Activated CD4-positive, alpha-beta T cell treated with anti-CD3 and anti-CD28 coated beads, Interleukin-2, amount 50 U/mL, for 16 hours (primary cell): ENCODE data around the gene PDSS1.

Source experiments
- DNase-seq: peaks from one replicate; pipeline ENCODE4 v3.0.0-alpha.2; 2020

Gene PDSS1

DNA sequence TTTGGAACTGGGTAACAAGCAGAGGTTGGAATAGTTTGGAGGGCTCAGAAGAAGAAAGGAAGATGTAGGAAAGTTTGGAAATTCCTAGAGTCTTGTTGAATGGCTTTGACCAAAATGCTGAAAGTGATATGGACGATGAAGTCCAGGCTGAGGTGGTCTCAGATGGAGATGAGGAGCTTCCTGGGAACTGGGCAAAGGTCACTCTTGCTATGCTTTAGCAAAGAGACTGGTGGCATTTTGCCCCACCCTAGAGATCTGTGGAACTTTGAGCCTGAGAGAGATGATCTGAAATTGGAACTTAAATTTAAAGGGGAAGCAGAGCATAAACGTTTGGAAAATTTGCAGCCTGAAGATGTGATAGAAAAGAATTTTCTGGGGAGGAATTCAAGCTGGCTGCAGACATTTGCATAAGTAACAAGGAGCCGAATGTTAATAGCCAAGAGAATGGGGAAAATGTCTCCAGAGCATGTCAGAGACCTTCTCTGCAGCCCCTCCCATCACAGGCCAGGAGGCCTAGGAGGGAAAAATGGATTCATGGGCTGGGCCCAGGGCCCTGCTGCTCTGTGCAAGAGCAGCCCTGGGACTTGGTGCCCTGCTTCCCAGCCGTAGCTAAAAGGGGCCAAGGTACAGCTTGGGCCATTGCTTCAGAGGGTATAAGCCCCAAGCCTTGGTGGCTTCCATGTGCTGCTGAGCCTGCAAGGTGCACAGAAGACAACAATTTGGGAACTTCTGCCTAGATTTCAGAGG is 3.6 kb downstream of the PDSS1 start:
- DNase-seq = no peak

DNA sequence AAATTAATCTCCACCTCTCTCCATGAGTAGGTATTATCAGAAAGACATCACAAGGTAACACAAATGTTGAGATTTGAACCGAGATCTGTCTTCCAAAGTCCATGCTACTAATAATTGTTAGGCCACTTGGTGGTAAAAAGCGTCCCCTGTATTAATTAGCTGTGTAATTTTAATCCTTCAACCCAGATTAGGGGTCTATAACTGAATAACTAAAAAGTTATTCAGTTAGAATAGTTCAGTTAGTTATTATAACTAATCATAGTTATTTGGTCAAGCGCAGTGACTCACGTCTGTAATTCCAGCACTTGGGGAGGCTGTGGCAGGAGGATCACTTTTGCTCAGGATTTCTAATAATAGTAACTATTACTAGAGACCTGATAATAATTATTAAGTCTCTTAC is 5.6 kb downstream of the PDSS1 start:
- no peak for DNase-seq

DNA sequence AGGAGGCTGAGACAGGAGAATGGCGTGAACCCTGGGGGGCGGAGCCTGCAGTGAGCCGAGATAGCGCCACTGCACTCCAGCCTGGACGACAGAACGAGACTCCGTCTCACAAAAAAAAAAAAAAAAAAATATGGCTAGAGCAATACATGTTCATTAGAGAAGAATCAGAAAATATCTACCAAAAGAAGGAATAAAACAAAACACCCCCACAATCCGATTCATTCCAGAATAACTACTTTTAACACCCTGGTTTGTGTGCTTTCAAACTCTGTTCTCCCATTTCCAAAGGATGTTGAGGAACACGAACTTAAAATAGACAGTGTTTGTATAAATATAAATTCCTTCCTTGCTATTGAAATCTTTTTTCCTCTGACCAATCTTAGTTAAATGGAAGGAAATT is 6.5 kb downstream of the PDSS1 start:
- no peak for DNase-seq

DNA sequence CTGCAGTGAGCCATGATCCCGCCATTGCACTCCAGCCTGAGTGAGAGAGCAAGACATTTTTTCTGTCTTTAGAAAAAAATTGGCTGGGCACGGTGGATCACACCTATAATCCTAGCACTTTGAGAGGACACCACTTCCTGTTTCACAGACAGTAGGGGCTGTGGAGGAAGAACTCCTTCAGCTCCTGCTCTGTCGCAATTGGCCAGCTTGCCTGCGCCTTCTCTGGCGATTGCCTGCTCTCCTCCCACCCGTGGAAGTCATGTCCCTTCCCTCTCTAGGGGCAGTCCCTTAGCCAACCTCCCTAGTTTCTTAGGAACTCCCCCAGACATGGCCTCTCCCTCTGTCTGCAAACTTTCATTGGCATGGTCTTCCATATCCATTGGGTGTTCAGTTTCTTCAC is 8.7 kb downstream of the PDSS1 start:
- no peak for DNase-seq

DNA sequence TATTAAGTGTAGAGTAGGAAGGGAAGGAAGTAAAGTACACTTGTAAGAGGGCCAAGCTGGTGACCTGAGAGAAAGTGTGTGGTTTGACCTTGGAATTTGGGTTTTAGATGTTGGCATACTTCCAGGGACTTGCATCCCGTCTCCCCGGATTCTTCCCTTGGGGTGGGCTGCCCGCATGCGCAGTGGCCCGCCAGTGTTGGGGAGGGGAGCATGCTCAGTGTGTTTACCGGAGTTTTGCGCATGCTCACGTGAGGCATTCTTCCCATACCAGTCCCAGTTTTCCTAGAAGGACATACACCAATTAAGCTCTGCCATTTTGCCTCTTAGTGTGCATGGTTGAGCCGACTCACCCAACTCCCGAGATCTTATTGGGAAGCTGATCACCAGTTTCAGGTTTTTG is 9.4 kb downstream of the PDSS1 start:
- no peak for DNase-seq

DNA sequence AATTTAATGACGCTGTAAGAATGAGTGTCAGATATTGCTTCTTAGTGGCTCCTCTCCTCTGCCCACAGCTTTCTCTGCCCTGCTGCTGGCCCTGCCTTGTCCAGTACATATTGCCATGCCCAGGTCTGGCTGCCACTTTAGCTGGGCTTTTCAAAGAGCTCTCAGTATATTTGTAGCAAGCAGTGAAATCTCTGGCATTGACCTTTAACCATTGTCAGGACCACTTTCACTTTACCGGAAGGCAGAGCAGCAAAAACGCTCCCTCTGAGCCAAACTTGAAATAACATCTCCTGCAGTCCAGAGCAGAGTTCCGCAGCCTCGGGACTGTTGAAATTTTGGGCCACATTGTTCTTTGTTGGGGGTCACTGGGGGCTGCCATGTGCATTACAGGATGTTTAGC is 13.8 kb downstream of the PDSS1 start:
- DNase-seq = no peak

DNA sequence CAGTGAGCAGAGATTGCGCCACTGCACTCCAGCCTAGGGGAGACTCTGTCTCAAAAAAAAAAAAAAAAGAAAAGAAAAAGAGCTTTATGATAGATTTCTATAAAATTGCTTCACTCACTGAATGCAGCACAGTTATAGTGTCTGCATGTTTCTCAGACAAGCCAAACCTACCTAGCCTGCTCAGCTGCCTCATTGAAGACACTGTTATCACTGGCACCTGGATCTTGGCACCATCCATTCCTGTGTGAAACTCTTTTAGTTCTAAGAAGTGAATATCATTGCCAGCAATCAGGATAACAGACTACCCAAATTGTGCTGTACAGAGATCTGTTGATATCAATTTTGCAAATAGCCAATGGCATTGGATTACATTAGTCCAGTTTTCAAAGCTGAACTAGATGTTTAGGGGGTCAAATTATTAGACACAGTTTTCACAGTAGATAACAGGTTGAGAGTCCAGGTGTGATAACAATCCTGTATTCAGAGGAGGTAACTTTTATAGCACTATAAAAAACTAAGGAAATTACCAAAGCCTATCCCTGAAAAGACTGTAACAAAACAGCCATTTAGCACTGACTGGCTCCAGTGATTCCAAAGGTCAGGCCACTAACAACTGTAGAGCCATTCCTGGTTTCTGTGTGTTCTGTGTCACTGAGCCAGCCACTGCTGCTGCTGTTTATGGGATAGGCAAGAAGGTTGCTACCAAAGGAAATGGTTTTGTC is 17.1 kb downstream of the PDSS1 start:
- DNase-seq = no peak

DNA sequence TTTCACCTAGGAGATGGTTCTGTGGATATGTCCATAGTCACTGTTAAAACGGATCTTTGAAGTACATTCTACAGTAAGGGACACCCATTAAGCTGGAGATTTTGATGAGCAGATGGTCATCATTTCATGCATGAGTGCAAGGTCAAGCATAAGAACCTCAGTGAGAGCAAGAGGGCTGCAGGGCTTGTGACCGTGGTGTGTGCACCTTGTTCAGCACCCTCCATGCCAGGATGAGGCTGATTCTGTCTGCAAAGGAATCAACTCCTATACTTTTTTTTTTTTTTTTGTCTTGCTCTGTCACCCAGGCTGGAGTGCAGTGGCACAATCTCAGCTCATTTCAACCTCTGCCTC is 17.6 kb downstream of the PDSS1 start:
- DNase-seq = no peak

DNA sequence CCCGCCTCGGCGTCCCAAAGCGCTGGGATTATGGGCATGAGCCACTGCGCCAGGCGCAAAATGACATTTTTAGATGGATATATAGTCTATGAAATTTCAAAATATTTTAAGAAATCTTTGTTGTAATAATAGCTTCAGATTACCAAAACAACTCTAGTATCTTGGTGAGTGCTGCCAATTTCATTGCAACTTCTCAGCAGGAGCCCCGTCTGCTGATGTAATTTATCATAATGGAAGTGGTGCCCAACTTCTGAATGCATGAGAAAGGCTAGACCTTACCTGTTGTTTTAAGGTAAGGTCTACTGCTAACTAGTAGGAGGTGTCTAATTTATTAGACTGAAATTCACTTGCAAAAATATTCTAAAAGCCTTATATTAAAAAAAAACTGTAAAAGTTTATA is 20.0 kb downstream of the PDSS1 start:
- DNase-seq = no peak

DNA sequence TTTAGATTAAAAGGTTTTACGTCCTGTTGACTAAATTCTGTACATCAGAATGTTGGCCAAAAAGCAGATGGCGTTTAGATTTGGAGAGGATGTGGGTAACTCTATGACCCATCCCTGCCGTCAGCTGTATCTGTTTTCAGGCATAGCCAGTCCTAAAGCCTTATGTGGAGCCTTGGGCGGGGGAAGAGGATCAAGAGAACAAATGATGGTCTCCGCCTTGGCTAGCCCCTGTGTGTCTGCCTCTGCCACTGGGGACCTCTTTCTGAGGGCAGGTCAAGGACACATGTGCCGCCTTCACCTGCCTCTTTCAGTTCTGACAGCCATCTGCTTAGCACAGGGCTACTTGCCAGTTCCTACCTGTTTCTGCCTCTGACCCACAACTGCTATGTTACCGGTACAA is 24.1 kb downstream of the PDSS1 start:
- peak; percentile 85 for DNase-seq

DNA sequence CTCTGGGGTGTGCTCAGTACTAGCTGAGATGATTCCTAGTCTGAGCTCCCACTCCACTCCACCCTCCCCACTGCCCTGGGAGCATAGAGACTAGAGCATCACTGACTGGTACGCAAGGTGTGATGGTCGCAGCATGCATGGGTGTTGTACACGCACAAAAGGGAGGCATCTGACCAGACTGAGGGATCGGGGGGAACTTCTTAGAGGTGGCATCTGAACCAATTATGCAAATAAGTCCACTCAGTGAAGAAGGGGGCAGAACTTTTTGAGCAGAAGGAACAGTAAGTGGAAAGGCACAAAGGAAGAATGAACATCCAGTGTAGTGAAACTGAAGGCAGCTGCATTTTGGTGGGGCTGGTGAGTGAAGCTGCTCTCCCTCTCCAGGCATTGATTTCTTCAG is 25.5 kb downstream of the PDSS1 start:
- no peak for DNase-seq

DNA sequence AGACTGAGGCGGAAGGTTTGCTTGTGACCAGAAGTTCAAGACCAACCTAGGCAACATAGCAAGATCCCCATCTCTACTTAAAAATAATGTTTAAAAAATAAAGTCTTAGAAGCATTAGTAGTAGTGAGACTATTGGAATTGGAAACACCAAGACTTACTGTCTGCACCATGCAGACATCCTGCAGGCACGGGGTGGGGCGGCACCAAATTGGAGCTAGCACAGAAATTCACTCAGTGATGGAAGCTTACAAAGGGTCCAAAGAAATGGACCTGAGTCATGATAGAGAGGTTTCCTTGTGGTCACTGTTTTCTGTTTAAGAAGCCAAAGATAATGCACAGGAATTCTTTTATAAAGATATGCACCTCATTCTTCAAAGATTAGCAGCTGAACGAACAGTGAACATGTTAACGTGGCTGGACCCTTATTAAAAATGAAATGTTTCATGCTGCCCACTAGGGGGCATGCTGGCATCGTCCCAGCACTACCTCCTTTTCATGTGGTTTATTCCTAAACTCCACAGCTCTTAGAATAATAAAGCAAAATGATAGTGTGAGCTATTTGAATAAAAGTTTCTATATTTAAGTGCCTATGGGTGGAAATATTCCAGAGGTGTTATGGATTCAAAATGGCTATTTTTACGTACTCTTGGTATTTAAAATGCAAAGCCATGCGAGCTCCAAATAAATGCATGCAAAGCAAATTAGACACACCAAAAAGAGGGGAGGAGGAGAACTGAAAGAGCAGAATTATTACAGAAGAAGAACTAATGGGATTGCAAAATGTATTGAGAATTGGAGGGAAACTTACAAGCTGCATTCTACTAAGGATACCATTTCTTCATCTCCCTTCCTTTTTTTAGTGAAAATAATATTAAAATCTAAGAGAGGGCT is 28.6 kb downstream of the PDSS1 start:
- DNase-seq = peak; percentile 53

DNA sequence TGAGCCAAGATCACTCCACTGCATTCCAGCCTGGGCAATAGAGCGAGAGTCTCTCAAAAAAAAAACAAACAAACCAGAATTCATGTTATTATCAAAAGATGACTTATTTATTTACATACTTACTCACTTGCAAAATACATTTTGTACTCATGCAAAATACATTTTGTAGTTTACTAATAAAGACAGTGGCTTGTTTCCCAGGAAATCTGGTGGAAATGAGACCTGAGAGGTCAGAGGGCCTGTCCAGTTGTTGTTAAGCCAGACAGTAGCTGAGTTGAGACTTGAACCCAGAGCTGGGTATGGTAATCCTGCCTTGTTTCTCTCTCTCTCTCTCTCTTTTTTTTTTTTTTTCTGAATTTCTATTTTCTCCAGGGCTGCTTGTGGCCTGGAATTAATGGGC is 29.5 kb downstream of the PDSS1 start:
- no peak for DNase-seq

DNA sequence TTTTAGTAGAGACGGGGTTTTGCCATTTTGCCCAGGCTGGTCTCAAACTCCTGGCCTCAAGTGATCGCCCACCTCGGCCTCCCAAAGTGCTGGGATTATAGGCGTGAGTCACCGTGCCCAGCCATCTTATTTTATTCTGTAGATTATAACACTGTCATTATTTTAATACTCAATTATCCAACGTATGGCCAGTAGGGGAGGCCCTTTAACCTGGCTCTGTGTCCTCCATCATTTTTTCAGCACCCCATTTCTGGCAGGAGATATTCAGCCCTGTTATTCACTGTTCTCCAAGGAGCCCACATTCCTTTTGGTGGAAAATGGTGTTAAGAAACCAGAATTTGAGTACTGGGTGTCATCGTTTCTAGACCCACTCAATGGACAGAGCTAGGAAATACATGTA is 31.5 kb downstream of the PDSS1 start:
- no peak for DNase-seq

DNA sequence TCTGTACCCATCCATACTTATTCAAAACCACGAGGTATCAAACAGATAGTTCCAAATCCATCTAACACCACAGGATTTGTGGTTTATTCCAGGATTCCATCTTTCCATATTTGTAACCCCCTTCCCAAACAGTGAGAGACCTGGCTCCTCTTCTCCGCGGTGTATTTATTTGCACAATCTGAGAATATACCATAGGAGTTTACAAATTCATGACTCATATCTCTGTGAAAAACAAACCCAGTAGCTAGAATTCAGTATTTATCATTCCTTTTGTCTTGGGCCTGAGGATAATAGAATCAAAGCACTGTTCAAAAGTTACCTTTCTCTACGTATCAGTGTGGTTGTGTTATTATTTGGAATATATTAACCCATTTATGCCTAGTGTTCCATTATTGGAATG is 31.9 kb downstream of the PDSS1 start:
- no peak for DNase-seq

DNA sequence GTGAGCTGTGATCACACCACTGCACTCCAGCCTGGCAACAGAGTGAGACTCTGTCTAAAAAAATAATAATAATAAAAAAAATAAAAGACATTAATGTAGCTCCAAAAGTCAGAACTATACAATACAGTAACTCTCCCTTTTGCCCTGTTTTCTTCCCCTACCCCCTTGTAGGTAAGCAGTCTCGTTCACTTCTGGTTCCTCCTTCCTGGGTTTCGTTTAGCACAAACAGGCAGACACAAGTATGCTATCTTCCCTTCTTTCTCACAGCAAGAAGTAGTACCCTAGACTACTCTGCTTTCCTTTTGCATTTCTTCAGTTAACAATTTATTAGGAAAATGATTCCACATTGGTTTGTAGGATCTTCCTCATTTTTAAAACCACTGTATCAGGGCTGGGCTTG is 33.1 kb downstream of the PDSS1 start:
- no peak for DNase-seq

DNA sequence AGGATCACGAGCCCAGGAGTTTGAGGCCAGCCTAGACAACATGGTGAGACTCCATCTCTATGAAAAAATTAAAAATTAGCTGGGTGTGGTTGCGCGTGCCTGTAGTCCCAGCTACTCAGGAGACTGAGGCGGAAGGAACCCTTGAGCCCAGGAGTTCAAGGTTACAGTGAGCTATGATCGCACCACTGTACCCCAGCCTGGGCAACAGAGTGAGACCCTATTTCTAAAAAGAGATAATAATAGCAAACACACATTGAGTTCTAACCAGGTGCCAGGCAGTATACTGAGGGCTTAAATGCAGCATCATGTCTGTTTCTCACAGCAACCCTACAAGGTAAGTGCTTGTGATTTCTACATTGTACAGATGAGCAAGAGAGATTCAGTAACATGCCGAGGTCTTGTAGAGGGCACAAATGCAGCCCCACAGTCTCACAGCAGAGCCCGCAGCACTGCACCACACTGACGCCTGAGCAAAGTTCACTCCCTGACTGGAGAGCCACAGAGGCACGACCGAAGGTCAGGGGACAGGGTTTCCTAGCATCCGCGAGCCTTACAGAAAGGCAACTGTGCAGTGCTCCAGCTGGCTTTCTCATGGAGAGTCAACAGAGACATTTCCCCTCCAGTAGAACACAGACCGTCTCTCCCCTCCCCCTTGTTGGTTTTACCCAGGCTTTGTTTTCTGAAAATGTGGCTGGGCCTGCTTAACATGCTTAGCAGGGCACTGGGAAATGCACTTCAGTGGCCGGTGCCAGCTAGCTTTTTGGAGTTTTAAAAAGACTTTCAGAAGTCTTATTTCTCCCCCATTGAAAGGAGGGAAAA is 36.5 kb downstream of the PDSS1 start:
- DNase-seq = no peak

DNA sequence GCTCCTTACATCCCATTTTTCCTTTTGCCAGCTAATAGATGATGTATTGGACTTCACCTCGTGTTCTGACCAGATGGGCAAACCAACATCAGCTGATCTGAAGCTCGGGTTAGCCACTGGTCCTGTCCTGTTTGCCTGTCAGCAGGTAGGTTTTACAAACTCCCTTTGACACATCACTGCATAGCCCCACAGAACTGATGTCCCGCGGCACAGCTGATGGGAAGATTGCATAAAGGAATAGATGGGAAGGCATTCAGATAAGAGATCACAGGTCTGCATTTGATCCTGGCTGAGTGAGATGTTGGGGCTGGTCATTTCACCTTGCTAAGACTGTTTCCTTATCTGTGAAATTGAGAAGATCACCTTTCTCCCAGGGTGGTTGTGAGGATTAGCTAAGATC is 37.9 kb downstream of the PDSS1 start:
- DNase-seq = no peak

DNA sequence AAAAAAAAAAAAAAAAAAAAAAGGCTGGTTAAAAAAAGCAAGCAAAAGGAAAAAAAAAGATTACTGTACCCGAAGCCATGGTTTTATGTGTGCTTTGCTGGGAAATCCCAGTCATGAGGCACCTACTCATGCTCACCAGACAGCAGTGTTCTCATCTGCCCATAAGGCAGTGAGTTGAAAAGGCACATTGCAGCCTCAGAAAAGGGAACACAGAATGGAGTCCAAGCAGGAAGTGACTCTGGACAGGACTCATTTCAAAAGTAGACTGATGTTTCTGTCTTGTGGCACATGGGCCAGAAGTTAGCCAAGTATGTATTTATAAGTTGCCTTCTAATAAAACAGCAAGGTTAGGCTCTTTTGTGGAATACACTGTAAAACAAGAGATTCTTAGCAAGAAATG is 40.2 kb downstream of the PDSS1 start:
- DNase-seq = peak; percentile 92

DNA sequence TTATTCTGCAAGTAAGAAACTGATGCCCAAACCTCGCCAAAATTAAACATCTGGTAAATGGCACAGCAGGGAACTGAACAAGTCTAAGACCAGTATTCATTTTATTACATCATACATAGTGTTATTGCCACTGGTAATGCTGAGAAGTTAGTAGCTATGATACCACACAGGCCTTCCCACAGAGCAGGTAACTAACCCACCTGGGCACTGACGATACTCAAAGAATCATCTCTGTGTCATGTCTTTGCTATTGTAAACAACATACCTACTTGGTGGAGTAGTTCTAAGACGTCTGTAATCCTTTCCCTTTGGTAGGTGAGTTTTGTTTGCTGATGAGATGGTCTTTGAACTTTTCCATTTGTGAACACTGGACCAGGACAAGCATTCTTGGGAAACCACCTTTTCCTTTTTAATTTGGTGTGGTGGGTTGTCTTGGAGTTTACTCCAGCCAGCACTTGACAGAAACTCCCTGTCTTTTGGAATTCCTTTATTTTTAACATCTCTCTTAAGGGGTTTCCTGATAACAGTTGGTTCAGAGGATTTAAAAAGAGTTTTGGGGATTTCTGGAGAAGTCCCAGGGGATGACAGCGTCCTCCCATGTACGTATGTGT is 40.9 kb downstream of the PDSS1 start:
- peak; percentile 25 for DNase-seq

DNA sequence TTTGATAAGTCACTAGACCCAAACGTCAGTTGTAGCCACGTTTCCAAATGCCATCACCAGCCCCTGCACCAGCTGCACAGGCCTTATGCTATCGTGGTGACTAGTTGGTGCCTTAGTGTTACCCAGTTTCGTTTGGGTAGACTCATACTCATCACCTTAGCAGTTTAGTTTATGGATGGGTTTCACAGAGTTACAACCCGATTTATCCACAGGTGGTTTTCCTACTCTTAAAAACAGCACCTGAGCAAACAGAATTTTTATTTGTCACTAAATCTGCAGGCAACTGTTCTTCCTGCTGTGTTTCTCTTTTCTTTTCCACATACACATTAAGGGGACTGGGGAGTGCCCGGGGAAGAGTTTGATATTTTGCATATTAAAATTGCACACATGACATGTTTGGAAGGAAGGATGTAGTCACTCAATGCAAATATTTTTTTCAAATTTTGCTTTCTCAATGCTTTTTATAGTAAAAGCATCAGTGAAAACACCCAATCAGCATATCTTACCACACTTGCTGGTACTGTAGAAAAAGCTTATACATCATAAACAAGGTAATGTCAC is 41.6 kb downstream of the PDSS1 start:
- DNase-seq = peak; percentile 77

DNA sequence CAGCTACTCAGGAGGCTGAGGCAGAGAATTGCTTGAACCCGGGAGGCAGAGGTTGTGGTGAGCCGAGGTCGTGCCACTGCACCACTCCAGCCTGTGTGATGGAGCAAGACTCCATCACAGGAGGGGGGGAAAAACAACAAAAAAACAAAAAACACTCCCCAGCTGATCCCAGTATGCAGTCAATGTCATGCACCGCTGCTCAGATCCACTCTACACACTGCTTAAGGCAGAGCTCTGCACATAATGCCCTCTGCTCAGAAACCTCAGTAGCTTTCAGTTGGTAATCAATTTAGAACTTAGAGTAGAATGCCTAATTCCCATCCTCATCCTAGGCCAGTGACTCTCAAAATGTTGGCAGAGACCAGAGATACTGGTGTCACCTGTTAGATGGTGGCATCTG is 43.9 kb downstream of the PDSS1 start:
- DNase-seq = no peak
